Gastroesophageal sphincter (tissue), 3 donors: ENCODE measurements around the gene SYT1.

ENCODE experiments used
- CTCF ChIP-seq, 4 experiments: fragments of 200-600 bp in 2 of 4; fragments of 450-650 bp in 2 of 4; sonication (generic) in 1 of 4; IDR thresholded peaks; one replicate each; pipeline ENCODE4 v1.5.1; 2017 to 2019; ENCODE audit warnings: antibody characterized with exemption in 4 of 4, mild to moderate bottlenecking in 2 of 4, moderate library complexity in 2 of 4
- EP300 ChIP-seq: sonication (generic); formaldehyde crosslinking; IDR thresholded peaks from one replicate; pipeline ENCODE4 v1.6.1; 2017; ENCODE audit warnings: antibody characterized with exemption, mild to moderate bottlenecking
- POLR2A ChIP-seq, 2 donors: fragments of 450-650 bp; IDR thresholded peaks; one replicate each; pipeline ENCODE4 v1.6.1; 2017; ENCODE audit warnings: antibody characterized with exemption in 2 of 2, mild to moderate bottlenecking in 2 of 2, moderate library complexity in 1 of 2
- POLR2AphosphoS5 ChIP-seq: sonication (generic); formaldehyde crosslinking; IDR thresholded peaks from one replicate; pipeline ENCODE4 v1.6.1; 2017; ENCODE audit warnings: antibody characterized with exemption

- TF ChIP-seq CTCF (IDR thresholded peaks at IDR 0.05), result no peak
- TF ChIP-seq POLR2AphosphoS5, result no peak
- no peak for TF ChIP-seq EP300
- TF ChIP-seq POLR2A (IDR thresholded peaks at IDR 0.05), result no peak
Observed at GRCh38 chr12:78886719-78887407, 22.3 kb downstream of the SYT1 start.
